ENCODE data around the gene ACACA. TPM values are rescaled to one million over a fixed set of nuclear protein-coding genes. Genes with fewer than 3 reads are reported as not detected.

ACACA gene
- total RNA-seq, 1 donor from 2014 or later: 14.3 TPM

GRCh38 chr17:37037590-37038155 lies 369.0 kb downstream of the ACACA start:
- DNase-seq: no peak
- intact Hi-C loops (cut with micrococcal nuclease): no loop called here
- ATAC-seq: no peak

Other genes starting within 250 kb of the ACACA start
- not detected for gene C17orf78, start 30.9 kb downstream of the ACACA start, total RNA-seq
- gene TADA2A, start 50 bp upstream of the ACACA start, total RNA-seq: 10.4 TPM
- 15.8 TPM for gene DUSP14, start 83.1 kb upstream of the ACACA start, total RNA-seq
- 36.2 TPM for gene SYNRG, start 202.6 kb upstream of the ACACA start, total RNA-seq
- gene DDX52, start 236.6 kb upstream of the ACACA start, total RNA-seq: 14.6 TPM